Karpas-422 (cell line): Measurements from ENCODE around the gene SIPA1L3. TPM values are rescaled to one million over a fixed set of nuclear protein-coding genes. Genes with fewer than 3 reads are reported as not detected.
A peak's percentile ranks its signal among the peaks of the same experiment; 100 is the strongest.
"Not testable (repeated sequence)": the region's sequence is repeated elsewhere in the genome, so short reads cannot be mapped to it uniquely, and the experiment has no call there.

Experiments used
- DNase-seq: peaks from one replicate; pipeline ENCODE4 v3.0.0-alpha.2; 2015
- H2AFZ ChIP-seq: fragments of 200-600 bp; sonication (generic); 2 replicates; pipeline ENCODE4 v1.6.1; 2014; ENCODE audit warnings: antibody characterized with exemption, low read length, mixed read lengths
- H3K27ac ChIP-seq: fragments of 200-600 bp; sonication (generic); 2 replicates; pipeline ENCODE4 v1.5.1; 2014; ENCODE audit warnings: mild to moderate bottlenecking, low read length, moderate library complexity
- H3K27me3 ChIP-seq: fragments of 200-600 bp; sonication (generic); 2 replicates; pipeline ENCODE4 v1.6.1; 2014; ENCODE audit warnings: low read length, mixed read lengths
- H3K36me3 ChIP-seq: fragments of 200-600 bp; sonication (generic); 2 replicates; pipeline ENCODE4 v1.6.1; 2014; ENCODE audit warnings: low read length, mixed read lengths; ENCODE audit not compliant: insufficient read depth
- H3K4me1 ChIP-seq: fragments of 200-600 bp; sonication (generic); 2 replicates; pipeline ENCODE4 v1.6.1; 2014; ENCODE audit warnings: mild to moderate bottlenecking, low read length, mixed read lengths
- H3K4me2 ChIP-seq: fragments of 200-600 bp; sonication (generic); 2 replicates; pipeline ENCODE4 v1.6.1; 2014; ENCODE audit warnings: low read length, low read depth, mild to moderate bottlenecking; ENCODE audit not compliant: poor library complexity, severe bottlenecking
- H3K4me3 ChIP-seq: fragments of 200-600 bp; sonication (generic); 2 replicates; pipeline ENCODE4 v1.5.1; 2014; ENCODE audit warnings: mild to moderate bottlenecking, antibody characterized with exemption, low read length, mixed read lengths
- H3K79me2 ChIP-seq: fragments of 200-600 bp; sonication (generic); 2 replicates; pipeline ENCODE4 v1.6.1; 2014; ENCODE audit warnings: mild to moderate bottlenecking, low read length, mixed read lengths
- H3K9ac ChIP-seq: fragments of 200-600 bp; sonication (generic); 2 replicates; pipeline ENCODE4 v1.6.0; 2014; ENCODE audit warnings: low read length
- H3K9me2 ChIP-seq: fragments of 200-600 bp; sonication (generic), shearing (Covaris generic); replicated peaks from 2 replicates; pipeline ENCODE4 v1.6.0; 2014; ENCODE audit warnings: mild to moderate bottlenecking, low read length, moderate library complexity; ENCODE audit not compliant: insufficient read depth
- H3K9me3 ChIP-seq: fragments of 300-700, 200-600 bp; sonication (generic); 2 replicates; pipeline ENCODE4 v1.6.1; 2014; ENCODE audit warnings: low read length, mixed read lengths
- H4K20me1 ChIP-seq: fragments of 200-600 bp; sonication (generic); 2 replicates; pipeline ENCODE4 v1.6.1; 2014; ENCODE audit warnings: mild to moderate bottlenecking, antibody characterized with exemption, low read length, low read depth; ENCODE audit not compliant: insufficient read depth
- total RNA-seq: library from RNA; depleted of rRNA; stranded (reverse); fragments of >200 nt; shearing (Covaris generic); gene quantifications from 2 replicates; pipeline ENCODE4 v1.2.3, GENCODE V29; 2014; ENCODE audit warnings: low replicate concordance

SIPA1L3 gene
- total RNA-seq, 1 experiment from 2014 or later: 88.1 TPM

DNA sequence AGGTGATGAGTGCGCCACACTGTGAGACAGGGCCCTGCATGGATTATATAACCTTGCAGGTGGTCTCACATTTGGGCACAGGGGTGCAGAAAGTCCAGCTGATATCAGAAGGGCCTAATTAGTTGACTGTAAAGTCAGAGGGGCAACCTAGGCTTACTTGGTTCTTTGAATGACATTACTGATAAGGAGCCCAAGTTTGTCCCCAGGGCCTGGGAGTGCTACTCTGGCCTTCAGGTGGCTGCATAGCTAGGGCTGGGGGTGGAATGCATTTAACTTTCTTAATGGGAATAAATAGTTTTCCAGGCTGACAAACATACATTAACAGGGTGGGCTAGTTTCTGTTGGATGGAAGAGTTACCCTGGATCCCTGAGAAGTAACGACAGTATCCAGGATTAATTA is 3.9 kb upstream of the SIPA1L3 start:
- peak overlapping the region; percentile 6; the same call in 1 of the 2 replicates for H3K9ac ChIP-seq
- H3K4me2 ChIP-seq: no peak overlapping the region
- DNase-seq: no peak

DNA sequence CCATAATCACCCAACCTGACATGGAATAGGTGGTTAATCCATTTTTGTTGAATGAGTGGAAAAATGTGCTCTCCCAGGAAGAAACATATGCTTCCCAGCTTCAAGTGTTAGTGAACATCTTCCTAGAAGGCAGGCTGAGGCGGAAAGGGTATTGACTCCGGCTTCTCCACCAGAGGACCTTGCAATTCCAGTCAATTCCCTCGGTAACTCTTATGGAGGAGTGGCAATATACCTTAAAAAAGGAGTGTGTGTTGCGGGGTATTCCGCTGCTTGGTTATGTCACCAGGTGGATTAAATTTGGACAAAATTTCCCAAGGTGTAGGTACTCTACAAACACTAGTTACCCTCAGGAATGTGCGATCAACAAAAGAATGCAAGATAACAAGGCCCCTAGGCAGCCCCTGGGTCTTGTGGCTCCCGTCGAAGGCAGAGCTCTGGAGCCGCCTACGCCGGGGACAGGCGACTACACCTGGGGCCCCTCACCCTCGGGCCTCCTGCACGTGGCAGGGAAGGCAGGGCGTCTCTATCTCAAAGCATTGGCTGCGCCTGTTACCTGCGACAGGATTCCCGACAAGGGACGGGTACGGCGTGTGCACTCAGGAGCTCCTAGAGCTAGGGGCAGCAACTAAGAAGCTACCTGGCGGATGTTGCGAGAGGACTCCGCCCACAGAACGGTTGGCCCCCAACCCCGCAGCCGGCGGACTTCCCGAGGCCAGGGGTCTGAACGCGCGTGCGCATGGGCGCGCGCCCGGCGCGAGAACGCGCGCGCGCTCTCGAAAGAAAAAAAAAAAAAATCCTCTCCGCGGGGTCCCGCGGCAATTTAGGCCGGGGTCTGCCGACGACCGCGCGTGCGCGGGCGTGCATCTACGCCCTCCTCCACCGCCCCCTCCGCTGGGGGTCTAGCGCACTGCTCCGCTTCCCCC is 801 bp upstream of the SIPA1L3 start, which contains the start of gene WDR87:
TSS of gene WDR87 (minus strand) at position 649 of the 923 bp plus-strand sequence. CDS start 8,355 bp downstream, outside the sequence.
- no peaks in the 10 kb centered on the region for H3K27me3 ChIP-seq
- H3K9me3 ChIP-seq: no peaks in the 10 kb centered on the region
- H2AFZ ChIP-seq: peak within 1 kb of the TSS; percentile 70
- peaks cover 11% of the 10 kb centered on the region; the same call in 1 of the 2 replicates for H3K36me3 ChIP-seq
- peak within 1 kb of the TSS; percentile 83 for H3K4me3 ChIP-seq
- peaks cover 51% of the 10 kb centered on the region for H3K4me1 ChIP-seq
- H4K20me1 ChIP-seq: no peaks in the 10 kb centered on the region
- peak within 1 kb of the TSS; percentile 77 for H3K4me2 ChIP-seq
- H3K9me2 ChIP-seq: no peaks in the 10 kb centered on the region
- peak within 1 kb of the TSS; percentile 95 for H3K27ac ChIP-seq
- peak; percentile 89 for DNase-seq
- H3K79me2 ChIP-seq: peaks cover 42% of the 10 kb centered on the region
- H3K9ac ChIP-seq: peak within 1 kb of the TSS; percentile 99

More for the DNA sequence above, 3.9 kb upstream of the SIPA1L3 start:
- Histone ChIP-seq H3K4me3 (no peak overlapping the region), H4K20me1 (no peaks in the 10 kb centered on the region), H3K27me3 (no peaks in the 10 kb centered on the region), H3K36me3 (no peaks in the 10 kb centered on the region), H3K9me3 (no peaks in the 10 kb centered on the region), H3K79me2 (peaks cover 11% of the 10 kb centered on the region), H2AFZ (no peak overlapping the region), H3K27ac (peak overlapping the region; percentile 67), H3K4me1 (peaks cover 25% of the 10 kb centered on the region), H3K9me2 (no peaks in the 10 kb centered on the region)

DNA sequence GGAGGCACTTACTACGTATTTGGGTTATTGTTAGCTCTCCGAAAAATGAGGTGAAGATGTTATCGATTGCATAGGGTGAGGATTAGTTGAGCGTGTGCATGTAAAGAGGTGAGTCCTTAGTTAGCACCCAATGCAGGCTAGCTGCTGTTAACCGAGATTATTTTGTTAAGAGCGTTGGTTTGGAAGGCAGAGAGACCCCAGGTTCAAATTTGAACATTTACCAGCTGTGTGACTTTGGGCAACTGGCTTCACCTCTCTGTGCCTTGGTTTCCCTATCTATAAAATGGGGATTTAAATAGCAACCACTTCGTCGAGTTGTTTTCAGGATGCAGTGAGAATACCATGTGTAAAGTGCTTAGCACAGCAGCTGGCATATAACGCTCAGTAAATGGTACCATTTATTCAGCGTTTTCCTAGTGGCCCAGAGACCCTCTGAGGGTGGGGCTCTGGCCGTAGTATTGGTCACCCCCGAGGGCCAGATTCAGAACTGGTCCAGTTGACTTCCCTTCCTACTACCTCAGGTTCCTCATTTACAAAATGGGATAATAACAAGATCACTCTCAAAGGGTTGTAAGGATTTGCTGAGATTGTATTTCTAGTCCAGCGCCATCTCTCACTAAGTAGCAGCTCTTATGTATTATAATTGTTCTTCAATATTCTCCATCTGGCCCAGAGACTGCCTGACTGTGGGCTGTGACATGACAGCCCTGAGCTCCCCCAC is 887 bp downstream of the SIPA1L3 start:
- Histone ChIP-seq H4K20me1 (no peaks in the 10 kb centered on the region), H3K27ac (peak overlapping the region; percentile 89), H3K27me3 (no peaks in the 10 kb centered on the region), H2AFZ (no peak overlapping the region), H3K9me3 (no peaks in the 10 kb centered on the region), H3K4me2 (peak overlapping the region; percentile 77), H3K4me1 (peaks cover 65% of the 10 kb centered on the region), H3K36me3 (peaks cover 11% of the 10 kb centered on the region; the same call in 1 of the 2 replicates), H3K9me2 (no peaks in the 10 kb centered on the region), H3K4me3 (peak overlapping the region; percentile 83), H3K79me2 (peaks cover 59% of the 10 kb centered on the region), H3K9ac (peak overlapping the region; percentile 99)
- DNase-seq: peak; percentile 62

DNA sequence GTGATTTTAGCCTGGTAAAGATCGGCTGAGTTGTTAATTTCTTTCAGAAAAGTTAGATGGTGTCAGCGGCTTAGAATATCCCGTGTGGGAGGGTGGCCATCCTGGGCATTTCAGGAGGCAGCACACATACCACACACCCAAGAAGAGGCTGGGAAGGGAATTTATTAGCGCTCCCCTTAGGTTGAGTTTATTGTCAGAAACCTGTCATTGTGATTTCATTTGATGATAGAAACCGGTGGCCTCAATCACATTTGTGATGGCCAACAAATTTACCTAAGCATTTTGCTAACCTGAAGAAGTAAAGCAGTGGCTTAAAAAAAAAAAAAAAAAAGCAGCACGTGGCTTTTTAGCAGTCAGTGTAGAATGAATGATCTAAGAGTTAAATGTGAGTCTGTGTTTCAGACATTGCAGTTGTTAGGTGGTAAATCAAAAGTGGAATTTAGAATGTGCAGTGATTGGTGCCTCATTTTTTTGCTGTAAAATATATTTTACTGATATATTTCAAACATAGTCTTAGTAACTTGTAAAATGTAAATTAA is 2.7 kb downstream of the SIPA1L3 start:
- no peaks in the 10 kb centered on the region for H4K20me1 ChIP-seq

DNA sequence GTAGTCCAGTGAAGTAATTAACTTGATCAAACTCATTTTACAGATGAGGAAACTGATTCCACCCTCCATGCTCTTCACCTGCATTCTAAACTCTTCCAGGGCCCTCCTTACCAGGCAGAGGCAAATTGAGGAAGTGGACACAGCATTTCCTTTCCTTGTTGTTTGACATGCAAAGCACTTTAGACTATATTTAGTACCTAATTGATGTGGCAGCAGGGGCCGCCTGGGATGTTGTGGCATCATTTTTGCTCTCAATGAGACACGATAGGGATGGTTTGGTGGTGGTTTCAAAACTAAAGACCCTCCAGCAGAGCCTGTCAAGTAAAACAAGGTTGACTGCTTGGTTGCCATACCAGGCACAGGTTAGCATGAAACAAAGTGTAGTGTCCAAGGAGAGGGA is 7.9 kb downstream of the SIPA1L3 start:
- no peaks in the 10 kb centered on the region for H3K9me2 ChIP-seq
- peak overlapping the region; percentile 54 for H3K4me3 ChIP-seq
- H3K9ac ChIP-seq: peak overlapping the region; percentile 59
- peak overlapping the region; percentile 77 for H3K4me2 ChIP-seq
- H4K20me1 ChIP-seq: no peaks in the 10 kb centered on the region
- H2AFZ ChIP-seq: no peak overlapping the region
- H3K9me3 ChIP-seq: no peaks in the 10 kb centered on the region
- H3K36me3 ChIP-seq: peaks cover 31% of the 10 kb centered on the region
- peak overlapping the region; percentile 93 for H3K27ac ChIP-seq
- H3K4me1 ChIP-seq: peaks cover 65% of the 10 kb centered on the region
- peaks cover 98% of the 10 kb centered on the region for H3K79me2 ChIP-seq
- DNase-seq: peak; percentile 86
- H3K27me3 ChIP-seq: no peaks in the 10 kb centered on the region

More for the DNA sequence above, 2.7 kb downstream of the SIPA1L3 start:
- DNase-seq: peak; percentile 64
- Histone ChIP-seq H3K9me3 (no peaks in the 10 kb centered on the region), H3K4me3 (peak overlapping the region; percentile 83), H3K4me2 (peak overlapping the region; percentile 77), H3K4me1 (peaks cover 75% of the 10 kb centered on the region), H3K9me2 (no peaks in the 10 kb centered on the region), H3K27me3 (no peaks in the 10 kb centered on the region), H2AFZ (no peak overlapping the region), H3K36me3 (peaks cover 11% of the 10 kb centered on the region; the same call in 1 of the 2 replicates), H3K27ac (peak overlapping the region; percentile 89), H3K79me2 (peaks cover 77% of the 10 kb centered on the region), H3K9ac (peak overlapping the region; percentile 99)

DNA sequence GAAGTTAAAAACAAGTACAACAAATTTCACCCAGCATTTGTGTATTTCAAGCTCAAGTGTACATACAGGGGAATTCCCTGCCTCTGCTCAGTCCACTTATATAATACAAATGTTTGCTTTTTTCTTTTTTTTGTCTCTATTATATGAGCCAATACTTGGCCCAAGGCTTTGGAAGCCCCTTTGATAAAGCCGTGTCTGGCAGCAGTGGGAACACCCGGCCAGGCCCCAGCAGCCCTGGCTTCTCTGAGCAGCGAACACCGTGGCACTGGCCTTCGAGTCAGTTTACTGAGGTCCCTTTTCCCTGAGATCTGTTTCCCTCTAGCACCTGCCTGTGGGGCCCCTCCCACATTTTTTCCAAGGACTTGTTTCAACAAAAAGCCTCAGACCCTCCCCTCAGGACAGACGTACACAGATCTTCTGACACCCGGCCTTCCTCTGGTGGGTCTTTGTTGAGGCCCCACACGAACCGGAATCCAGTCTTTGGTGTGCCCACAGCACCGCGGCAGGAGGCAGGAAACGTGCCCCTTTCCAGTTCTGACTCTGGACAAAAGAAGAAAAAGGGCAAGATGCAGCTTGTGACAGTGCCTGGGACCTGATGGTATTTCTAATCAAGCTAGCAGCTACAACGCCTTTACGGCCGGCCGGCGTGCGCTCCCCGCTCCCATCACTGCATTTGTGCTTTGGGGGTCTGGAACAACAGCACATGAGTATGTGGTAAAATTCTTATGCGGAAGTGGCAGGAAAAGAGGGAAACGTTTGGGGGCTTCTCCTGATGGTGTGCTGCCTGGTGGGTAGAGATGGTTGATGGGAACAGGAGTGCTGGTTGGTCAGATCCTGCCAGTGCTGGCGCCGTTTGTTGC is 13.8 kb downstream of the SIPA1L3 start:
- H3K9ac ChIP-seq: no peak overlapping the region
- no peak for DNase-seq
- no peaks in the 10 kb centered on the region for H4K20me1 ChIP-seq
- no peak overlapping the region for H3K4me3 ChIP-seq
- peak overlapping the region; percentile 73 for H3K27ac ChIP-seq
- H3K9me3 ChIP-seq: no peaks in the 10 kb centered on the region
- peaks cover 91% of the 10 kb centered on the region for H3K79me2 ChIP-seq
- peaks cover 48% of the 10 kb centered on the region for H3K4me1 ChIP-seq
- H3K36me3 ChIP-seq: peaks cover 50% of the 10 kb centered on the region
- H2AFZ ChIP-seq: no peak overlapping the region
- no peaks in the 10 kb centered on the region for H3K27me3 ChIP-seq
- H3K4me2 ChIP-seq: no peak overlapping the region
- H3K9me2 ChIP-seq: no peaks in the 10 kb centered on the region

DNA sequence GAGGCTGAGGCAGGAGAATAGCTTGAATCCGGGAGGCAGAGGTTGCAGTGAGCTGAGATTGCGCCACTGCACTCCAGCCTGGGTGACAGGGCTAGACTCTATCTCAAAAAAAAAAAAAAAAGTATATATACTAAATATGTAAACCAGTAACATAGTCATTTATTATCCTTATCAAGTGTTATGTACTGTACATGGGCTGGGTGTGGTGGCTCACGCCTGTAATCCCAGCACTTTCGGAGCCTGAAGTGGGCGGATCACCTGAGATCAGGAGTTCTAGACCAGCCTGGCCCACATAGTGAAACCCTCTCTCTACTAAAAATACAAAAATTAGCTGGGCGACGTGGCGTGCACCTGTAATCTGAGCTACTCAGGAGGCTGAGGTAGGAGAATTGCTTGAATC is 17.6 kb downstream of the SIPA1L3 start:
- Histone ChIP-seq H3K4me2 (peak overlapping the region; percentile 78), H3K79me2 (peaks cover 68% of the 10 kb centered on the region), H3K27ac (peak overlapping the region; percentile 99), H3K36me3 (peaks cover 25% of the 10 kb centered on the region), H3K4me1 (peaks cover 76% of the 10 kb centered on the region)
- not testable (repeated sequence) for H3K9me2 ChIP-seq, H4K20me1 ChIP-seq, H3K9ac ChIP-seq, H2AFZ ChIP-seq, DNase-seq, H3K4me3 ChIP-seq, H3K9me3 ChIP-seq, H3K27me3 ChIP-seq
